Activated T-cell treated with anti-CD3 and anti-CD28 coated beads for 1 hour (primary cell): ENCODE measurements around the gene TAF15.
A peak's percentile ranks its signal among the peaks of the same experiment; 100 is the strongest.

Experiments used
- DNase-seq: peaks from one replicate; pipeline ENCODE4 v3.0.0-alpha.2; 2020; ENCODE audit warnings: low read depth

The TAF15 gene

DNA sequence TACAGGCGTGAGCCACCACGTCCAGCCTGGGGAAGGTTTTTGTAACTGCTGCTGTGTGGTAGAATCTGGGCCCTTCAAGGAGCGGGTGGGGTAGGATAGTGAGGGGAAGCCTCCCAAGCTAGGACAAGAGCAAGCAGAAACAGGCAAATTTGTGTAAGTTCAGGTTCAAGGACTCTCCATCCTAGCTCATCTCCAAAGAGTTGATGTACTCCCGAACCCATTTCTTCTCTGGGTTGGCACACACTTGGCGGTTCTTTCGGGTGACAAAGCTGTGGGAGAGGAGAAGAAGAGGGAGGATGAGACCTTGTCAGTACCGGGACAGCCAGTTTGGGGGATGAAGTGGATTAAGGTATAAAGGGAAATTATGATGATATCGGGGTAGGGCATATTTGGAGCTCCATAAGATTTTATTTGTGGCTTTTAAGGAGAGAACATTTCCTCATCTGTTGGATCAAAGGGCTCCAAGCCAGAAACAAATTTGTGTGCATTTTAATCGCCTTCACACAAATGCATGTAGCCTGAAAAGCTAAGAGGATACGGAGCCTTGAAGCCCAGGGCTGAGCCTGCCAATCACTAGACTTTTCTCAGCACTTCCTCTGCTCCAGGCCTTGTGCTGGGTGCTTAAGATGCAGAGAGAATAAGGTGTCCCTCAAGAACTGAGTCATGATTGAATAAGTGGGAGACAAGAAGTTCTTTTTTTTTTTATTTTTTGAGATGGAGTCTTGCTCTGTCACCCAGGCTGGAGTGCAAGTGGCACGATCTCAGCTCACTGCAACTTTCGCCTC lies 63.1 kb downstream of the TAF15 start:
- DNase-seq = no peak

DNA sequence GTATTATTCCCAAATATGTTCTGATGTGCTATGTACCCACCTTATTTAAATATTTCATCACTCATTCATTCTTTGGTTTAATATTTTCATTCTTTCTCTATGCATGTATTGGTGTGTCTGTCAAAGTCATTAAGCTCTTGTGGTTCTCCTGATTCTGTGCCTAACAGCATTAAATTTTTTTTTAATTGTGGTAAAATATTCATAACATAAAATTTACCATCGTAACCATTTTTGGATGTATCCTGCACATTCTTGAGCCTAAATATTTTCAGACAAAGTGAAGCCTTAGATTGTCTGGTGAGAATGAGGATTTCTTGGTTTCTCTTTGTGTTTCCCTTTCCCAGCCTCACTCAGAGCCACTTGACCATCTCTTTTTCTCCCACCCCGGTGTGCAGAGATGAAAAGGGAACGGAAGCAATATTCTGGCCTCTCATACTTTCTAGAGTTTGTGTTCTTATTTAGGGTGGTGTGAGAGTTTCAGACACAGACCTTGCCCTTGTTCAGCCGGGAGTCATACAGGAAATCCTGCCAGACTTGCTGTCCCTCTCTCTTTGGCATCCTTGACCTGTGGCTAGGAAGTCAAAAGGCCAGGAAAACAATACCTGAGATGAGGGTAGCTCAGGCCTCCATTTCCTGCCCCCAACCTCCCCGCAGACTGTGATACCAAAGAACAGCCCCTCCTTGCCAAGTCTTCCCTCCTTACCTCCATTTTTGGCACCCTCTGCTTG lies 66.0 kb downstream of the TAF15 start:
- DNase-seq = no peak

DNA sequence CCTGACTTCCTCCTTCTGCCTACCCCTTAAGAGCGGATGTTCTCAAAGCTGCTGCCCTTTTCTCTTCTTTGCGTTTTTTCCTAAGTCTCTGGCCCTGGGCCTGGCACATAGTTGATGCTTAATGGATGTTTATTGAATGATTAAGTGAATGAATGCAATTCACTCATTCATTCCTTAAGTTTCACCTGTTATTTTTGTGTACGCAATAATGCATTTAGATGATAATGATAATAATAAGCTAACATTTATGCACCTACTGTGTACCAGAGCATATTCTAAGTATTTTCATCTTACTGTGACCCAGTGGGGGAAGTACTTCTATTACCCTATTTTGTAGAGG lies 66.5 kb downstream of the TAF15 start:
- DNase-seq = no peak

DNA sequence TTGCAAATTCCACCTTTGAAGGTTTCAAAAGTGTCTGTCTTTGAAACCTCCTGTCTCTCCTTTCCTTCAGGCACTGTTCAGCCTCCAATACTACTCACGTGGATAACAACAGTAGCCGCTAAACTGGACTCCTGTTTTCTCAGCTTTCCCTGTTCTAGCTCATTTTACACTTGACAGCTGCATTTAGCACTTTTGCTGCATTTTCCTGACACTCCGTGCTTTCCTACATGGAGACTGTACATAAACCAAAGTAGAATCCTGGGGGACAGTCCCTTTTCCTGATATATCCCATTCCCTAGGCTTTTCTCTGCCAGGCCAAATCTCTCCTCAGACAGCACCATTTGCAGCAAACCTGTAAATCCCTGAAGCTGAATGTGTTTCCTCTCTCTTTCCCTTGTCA lies 67.2 kb downstream of the TAF15 start:
- DNase-seq = no peak

DNA sequence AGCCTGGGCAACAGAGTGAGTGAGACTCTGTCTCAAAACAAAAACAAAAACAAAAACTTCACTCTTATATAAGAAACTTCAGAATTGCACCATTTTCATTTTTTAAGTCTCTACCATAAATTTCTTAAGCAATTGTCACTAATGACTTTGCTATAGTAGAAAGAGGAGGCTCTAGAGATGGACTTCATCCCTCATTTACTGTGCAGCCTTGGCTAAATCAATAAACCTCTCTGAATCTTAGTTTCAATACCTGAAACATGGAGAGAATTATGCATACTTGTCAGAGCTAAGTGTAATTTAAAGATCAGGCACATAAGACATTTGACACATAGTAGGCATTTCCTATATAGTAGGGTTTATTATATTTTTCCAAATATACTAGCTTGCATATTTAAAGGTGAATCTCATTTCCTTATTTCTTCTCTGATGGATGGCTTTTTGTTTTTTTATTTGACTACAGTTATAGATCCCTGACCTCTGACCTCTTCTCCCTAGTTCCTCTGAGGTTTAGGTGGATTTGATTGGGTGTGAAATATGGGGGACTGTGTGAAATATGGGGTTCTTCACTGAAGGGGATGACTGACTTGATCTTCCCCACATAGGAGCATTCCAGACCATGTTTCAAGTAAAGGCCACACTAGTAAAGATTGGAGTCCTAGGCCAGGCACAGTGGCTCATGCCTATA lies 68.2 kb downstream of the TAF15 start:
- no peak for DNase-seq

DNA sequence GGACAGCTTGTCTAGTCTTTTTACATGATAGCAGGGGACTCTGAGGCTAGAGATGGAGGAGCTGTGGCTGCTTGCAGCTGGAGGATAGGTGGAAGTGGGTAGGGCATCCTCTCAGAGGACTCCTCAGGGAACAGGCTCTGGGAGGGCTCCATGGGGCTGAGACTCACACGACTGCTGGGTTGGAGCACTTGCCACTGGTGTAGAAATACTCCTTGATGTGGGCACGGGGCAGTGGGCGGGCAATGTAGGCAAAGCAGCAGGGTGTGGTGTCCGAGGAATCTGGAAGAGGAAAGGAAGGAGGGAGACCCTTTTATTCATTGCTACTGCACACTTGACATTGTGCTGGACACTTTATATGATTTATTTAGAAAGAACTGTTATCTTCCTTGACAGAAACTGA lies 69.1 kb downstream of the TAF15 start:
- DNase-seq = no peak

DNA sequence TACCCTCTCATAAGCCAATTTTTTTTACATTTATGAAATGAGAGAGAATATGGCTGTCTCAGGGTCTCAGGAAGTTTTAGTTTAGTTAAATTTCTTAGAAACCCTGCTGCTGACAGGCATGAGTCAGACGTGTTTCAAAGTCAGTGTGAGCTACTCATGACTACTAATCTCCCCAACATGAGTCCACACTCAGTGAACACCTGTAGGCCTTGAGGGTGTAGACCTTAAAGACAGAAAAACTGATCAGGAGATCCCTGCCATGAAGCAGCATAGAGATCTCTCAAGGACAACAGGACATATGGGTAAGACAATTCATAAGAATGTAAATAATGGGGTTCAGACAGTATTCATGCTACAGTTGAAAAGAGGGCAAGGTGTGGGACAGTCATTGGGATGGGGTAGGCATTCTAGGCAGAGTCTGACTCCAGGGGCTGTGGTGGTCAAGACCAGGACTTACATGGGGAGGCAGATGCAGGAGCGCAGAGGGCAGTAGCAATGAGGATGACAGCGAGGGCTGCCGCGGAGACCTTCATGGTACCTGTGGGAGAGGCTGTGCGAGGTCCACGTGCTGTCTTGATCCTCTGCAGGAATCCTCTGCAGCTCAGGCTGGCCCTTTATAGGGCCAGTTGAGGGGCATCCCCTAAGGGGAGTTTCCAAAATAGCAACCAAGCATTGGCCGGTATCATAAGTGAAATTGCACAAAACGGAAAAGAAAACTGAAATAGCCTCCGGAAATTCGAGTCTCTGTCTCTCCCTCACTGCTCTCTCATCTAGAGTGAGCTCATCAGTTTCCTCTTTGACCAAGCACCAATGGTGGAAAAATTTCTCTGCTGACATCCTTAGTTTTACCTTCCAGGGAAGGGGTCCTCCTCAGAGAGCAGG lies 70.7 kb downstream of the TAF15 start, which contains the start of gene CCL5:
TSS of gene CCL5 (minus strand) at position 588 of the 882 bp plus-strand sequence.
- peak; percentile 23 for DNase-seq

DNA sequence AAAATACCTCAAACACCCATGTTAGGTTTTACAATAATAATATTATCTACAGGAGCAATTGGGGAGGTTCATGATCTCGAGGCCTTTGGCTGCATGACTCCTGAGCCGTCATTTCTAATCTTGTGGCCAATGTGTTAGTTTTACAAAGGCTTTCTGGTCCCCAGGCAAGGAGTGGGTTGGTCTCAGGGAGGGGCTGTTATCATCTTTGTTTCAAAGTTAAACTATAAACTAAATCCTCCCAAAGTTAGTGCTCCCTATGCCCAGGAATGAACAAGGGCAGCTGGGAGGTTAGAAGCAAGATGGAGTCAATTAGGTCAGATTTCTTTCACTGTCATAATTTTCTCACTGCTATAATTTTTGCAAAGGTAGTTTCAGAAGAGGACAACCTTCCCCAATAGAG lies 80.0 kb downstream of the TAF15 start:
- DNase-seq = no peak

DNA sequence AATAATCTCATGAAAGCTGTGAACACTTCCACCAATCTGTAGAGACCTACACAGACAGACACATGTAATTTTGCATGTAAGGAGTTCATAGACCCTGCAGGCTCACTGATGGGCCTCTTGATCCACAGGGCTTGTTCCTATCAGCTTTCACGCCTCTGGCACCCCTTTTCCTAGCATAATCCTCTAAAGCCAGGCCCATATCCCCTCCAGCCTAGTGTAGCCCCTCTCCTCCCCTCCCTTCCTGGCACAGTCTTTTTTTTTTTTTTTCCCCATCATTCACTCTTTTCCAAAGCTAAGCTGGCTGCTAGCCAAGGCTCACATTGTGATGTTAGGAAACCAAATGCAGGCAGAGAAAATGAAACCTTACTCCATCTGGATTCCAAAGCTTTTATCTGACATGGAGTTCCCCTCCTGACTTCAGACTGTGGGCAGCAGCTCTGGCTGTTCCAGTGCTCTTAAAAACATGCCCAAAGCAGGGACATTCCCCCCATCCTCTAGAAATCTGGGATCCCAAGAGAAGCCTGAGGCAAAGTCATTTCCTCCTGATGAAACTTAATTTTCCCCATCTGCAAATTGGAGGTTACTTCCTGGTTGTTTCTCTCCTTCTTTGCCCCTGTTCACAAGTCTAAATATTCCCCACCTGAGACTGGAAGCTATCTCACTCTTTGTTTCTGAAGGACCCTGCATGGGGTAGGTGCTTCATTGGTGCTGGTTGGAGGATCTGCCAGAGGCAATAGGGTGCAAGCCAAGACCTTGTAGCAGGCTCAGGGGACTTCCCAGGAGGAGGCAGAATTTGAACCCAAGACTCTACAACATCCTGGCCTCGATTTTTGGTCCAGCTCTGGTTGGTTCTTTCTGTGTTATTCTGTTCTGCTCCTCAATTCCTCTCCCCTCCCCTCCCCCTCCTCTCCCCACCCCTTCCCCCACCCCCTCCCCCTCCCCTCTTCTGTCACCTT lies 80.8 kb downstream of the TAF15 start:
- no peak for DNase-seq

DNA sequence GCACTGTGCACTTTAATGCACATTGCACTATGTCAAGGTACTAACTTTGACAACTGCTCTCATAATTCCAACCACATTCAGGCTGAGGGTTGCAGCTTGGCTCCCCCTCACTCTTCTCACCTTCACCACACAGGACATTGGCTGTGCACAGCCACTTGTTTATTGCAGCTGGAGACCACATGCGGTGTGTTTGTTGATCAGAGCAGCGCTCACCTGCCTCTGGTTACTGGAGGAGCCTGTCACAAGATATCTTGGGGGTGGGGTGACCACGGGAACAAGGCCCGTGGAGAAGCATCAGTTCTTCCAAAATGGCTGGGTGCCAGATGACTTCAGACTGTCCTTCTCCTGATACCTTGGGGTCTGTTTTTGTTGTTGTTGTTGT lies 81.5 kb downstream of the TAF15 start:
- DNase-seq = peak; percentile 11

DNA sequence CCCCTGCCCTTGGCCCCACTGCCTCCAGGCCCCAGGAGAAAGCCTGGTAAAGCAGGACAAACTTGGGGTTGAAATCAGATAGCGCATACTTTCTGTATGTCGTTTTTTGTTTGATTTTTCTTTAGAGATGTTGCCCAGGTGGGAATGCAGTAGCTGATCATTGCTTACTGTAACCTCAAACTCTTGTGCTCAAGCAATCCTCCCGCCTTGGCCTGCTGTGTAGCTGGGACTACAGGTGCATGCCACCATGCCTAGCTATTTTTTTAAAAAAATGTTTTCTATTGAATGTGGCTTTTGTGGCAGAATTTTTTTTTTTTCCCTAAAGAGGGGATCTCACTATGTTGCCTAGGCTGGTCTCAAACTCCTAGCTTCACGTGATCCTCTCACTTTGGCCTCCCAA lies 82.0 kb downstream of the TAF15 start:
- no peak for DNase-seq

DNA sequence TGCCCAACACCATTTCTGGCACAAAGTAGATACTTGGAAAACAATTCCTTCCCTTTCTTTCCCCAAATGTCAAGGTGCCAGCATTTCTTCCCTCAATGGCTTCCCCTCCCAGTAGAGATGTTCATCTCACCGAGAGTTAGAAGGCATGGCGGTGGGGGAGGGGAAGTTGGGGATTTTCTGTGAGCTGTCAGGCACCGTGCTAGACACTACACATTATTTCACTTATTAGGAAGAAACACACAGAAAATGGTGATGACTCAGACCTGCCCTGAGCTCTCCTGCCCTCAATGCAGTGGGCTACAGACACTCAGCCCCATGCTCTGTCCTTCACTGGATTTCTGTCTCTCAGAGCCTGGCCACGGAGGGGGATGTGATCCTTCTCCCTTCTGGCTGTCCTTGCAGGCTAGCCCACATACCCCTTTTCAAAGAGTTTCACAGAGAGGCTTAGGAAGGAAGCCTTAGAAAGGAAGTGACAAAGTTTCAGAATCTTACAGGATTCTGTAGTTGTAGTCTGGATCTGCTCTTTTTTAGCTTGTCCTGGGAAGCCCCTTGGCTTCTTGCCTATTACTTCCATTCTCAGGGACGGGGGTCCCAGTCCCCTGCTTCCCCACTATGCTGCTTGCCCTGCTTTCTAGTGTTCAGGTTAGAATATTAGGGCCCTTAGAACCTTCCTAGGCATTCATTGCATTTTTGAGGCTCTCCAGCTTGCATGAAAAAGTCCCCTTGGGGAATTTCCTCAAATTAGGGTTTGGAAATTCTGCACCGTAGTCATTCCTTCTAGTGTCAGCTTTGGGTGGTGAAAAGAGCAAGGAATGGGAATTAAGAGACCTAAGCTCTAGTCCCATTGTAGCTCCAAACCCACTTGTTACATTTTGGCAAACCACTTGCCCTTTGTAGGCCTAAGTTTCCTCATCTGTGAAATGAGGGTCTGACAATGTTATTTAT lies 83.1 kb downstream of the TAF15 start:
- DNase-seq = no peak

DNA sequence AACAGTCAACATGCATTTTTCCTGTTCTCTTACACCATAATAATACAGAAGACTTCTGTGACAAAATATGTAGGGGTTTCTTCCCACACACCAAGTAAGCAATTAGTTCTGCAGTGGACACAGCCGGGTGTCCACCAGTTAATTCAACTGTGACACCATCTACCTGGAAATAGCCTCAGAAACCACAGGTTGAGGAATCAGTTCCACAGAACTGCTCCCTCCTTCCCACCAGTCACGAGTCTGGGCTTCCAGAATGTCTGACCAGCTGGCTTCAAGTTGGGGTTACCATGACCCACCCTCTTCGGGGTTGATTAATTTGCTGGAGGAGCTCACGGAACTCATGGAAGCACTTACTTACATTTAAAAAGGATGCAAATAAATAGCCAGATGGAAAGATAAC lies 84.5 kb downstream of the TAF15 start:
- DNase-seq = no peak

DNA sequence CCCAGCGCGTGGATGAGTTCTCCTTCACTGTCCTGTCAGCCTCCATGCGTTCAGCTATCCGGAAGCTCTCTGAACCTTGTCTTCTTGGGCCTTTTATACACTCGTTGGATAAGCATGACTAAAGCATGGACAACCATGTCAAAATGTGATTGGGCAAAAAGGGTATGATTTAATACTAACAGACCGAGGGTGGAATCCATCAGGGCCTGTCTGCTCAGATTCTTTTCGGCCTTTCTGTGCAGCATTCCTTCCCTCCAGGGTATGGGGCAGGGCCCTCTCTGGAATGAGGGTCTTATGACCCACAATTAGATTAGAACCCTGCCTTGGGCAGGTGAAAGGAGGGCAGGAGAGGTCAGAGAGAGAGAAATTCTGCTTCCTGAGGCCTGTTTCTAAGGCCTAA lies 84.9 kb downstream of the TAF15 start:
- DNase-seq = no peak

DNA sequence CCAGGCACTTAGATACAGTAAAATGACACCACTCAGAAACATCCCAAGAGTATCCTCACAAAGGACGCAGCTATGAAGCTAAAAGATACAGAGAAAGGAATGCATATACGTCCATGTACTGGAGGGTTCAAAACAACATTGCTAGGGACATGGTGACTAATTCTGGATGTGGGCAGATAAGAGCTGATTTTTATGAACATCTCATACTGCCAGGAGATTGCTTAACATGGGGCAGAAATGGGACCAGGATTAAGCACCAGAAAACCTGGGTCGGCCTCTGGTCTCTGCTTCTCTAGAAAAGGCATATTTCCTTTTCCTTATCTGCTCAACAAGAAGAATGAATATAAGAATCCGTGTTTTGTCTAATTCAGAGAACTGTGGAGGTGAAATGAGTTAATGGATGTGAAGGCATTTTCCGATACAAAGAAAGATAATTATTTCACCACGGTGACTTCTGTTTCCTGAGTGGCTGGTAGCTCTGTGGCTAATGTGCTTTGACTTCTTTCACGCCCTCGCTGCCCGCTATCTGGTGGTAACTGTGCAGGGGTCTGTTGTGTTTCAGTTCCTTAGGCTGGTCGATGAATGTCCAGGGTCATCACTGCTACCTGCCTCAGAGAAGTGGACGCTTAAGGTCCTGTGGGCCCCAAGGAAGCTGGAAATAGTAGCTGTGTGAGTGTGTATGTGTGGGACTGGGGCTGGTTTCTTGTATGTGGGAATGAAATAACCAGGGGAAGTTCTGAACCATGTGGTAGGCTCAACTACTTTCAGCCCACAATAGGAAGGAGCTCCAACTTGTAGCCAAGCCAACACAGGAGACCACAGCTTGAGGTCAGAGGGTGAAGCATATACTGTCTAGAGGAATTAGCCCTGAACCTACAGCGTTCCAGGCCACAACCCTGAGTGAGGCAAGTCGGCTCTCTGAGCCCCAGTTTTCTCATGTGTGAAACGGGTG lies 86.6 kb downstream of the TAF15 start:
- DNase-seq = no peak
